HepG2 (cell line): Measurements from ENCODE around the gene CRAMP1. TPM values are rescaled to one million over a fixed set of nuclear protein-coding genes. Genes with fewer than 3 reads are reported as not detected.

Experiments used
- ATAC-seq: fragments of 200-7000 bp; cut with Tn5 transposase; 3 replicates; pipeline ENCODE4 v1.9.1; 2020; ENCODE audit warnings: mild to moderate bottlenecking, moderate library complexity
- BruUV-seq: library from RNA; stranded (reverse); fragments of 400-500 nt; replicated peaks from 2 replicates; lab custom pipeline; 2021; lab: Mats Ljungman, UMichigan
- CTCF ChIA-PET: fragments of 300-600 bp; formaldehyde crosslinking; extraction: SDS; loops from one replicate; lab custom pipeline; 2021; ENCODE audit warnings: low total read pairs, inconsistent platforms, low intra/inter-chr PET ratio; lab: Yijun Ruan, JAX
- POLR2A ChIA-PET: fragments of 350-600 bp; sonication (Branson Sonifier 250); formaldehyde crosslinking; loops from one replicate; lab custom pipeline; 2020; ENCODE audit warnings: antibody characterized with exemption, inconsistent platforms; lab: Yijun Ruan, JAX
- DNase-seq: peaks from one replicate; pipeline ENCODE4 v3.0.0-alpha.2; 2015; ENCODE audit warnings: low spot score
- FAIRE-seq: peaks from 3 replicates; lab custom pipeline; 2011; peaks lifted over from hg19 to GRCh38; lab: Jason Lieb, UNC
- H2AFZ ChIP-seq: one replicate; pipeline ENCODE4 v1.6.1; 2011; ENCODE audit warnings: low read length, inconsistent platforms
- H3K27ac ChIP-seq: fragments of 300-600 bp; 3 replicates; pipeline ENCODE4 v1.8.0; 2011; ENCODE audit warnings: mixed run types, mild to moderate bottlenecking, mixed read lengths, low read length, inconsistent platforms; ENCODE audit not compliant: insufficient read depth; ENCODE audit errors: extremely low read length
- H3K27me3 ChIP-seq, 2 experiments: fragments of 200-600 bp in 1 of 2; 2 replicates in 1 of 2; 3 replicates in 1 of 2; pipeline versions ENCODE4 v1.6.0 to v1.8.0; 2011; ENCODE audit warnings: low read length in 2 of 2, mild to moderate bottlenecking in 2 of 2, moderate library complexity in 2 of 2, inconsistent platforms in 1 of 2; ENCODE audit not compliant: insufficient read depth in 2 of 2, control insufficient read depth in 1 of 2
- H3K36me3 ChIP-seq, 2 experiments: fragments of 200-600 bp in 1 of 2; replicated peaks in 1 of 2; 2 replicates in 1 of 2; 3 replicates in 1 of 2; pipeline versions ENCODE4 v1.5.1 to v1.8.0; 2011; ENCODE audit warnings: low read length in 2 of 2, inconsistent platforms in 1 of 2; ENCODE audit not compliant: insufficient read depth in 2 of 2, control insufficient read depth in 1 of 2
- H3K4me1 ChIP-seq: 2 replicates; pipeline ENCODE4 v1.5.1; 2012; ENCODE audit warnings: low read length, inconsistent platforms; ENCODE audit not compliant: insufficient read depth
- H3K4me2 ChIP-seq: 2 replicates; pipeline ENCODE4 v1.6.0; 2011; ENCODE audit warnings: low read depth, low read length, inconsistent platforms
- H3K4me3 ChIP-seq, 3 experiments: fragments of 200-600 bp in 1 of 3; sonication (generic), shearing (Covaris generic) in 1 of 3; replicated peaks in 1 of 3; 2 replicates each; pipeline ENCODE4 v1.5.1; 2011 to 2016; ENCODE audit warnings: low read length in 3 of 3, inconsistent platforms in 2 of 3, low read depth in 2 of 3, mild to moderate bottlenecking in 2 of 3, control low read depth in 1 of 3, mixed read lengths in 1 of 3; ENCODE audit not compliant: insufficient read depth in 1 of 3
- H3K79me2 ChIP-seq: one replicate; pipeline ENCODE4 v1.6.1; 2011; ENCODE audit warnings: low read length, inconsistent platforms; ENCODE audit not compliant: insufficient read depth
- H3K9ac ChIP-seq: 2 replicates; pipeline ENCODE4 v1.6.0; 2011; ENCODE audit warnings: mild to moderate bottlenecking, low read depth, low read length, inconsistent platforms; ENCODE audit not compliant: insufficient read depth
- H3K9me3 ChIP-seq: 2 replicates; pipeline ENCODE4 v1.5.1; 2012; ENCODE audit warnings: mild to moderate bottlenecking, low read length
- H4K20me1 ChIP-seq: 2 replicates; pipeline ENCODE4 v1.6.0; 2011; ENCODE audit warnings: inconsistent platforms, mild to moderate bottlenecking, low read length, moderate library complexity; ENCODE audit not compliant: insufficient read depth
- ARNT2 ChIP-seq: sonication (generic); formaldehyde crosslinking; IDR thresholded peaks from 2 replicates; pipeline ENCODE4 v1.8.0; 2022; ENCODE audit warnings: mild to moderate bottlenecking, low read depth, missing genetic modification reagents, moderate library complexity
- FOXK2 ChIP-seq: fragments of 450-650 bp; IDR thresholded peaks from 2 replicates; pipeline ENCODE4 v1.6.1; 2016
- MAF1 ChIP-seq: sonication (generic); formaldehyde crosslinking; IDR thresholded peaks from 2 replicates; pipeline ENCODE4 v1.5.0; 2020; ENCODE audit warnings: missing genetic modification reagents, borderline replicate concordance
- RFXANK ChIP-seq: IDR thresholded peaks from 2 replicates; pipeline ENCODE4 v1.6.1; 2016
- SIX1 ChIP-seq: sonication (generic); formaldehyde crosslinking; IDR thresholded peaks from 2 replicates; pipeline ENCODE4 v1.4.0; 2020; ENCODE audit warnings: missing genetic modification reagents, borderline replicate concordance
- SP5 ChIP-seq: IDR thresholded peaks from 2 replicates; pipeline ENCODE4 v1.6.1; 2016; ENCODE audit warnings: low read depth, borderline replicate concordance
- TFAP4 ChIP-seq: sonication (generic); IDR thresholded peaks from 2 replicates; pipeline ENCODE4 v1.6.1; 2016; ENCODE audit warnings: low read depth, borderline replicate concordance
- TRIM24 ChIP-seq: sonication (generic); formaldehyde crosslinking; IDR thresholded peaks from 2 replicates; pipeline ENCODE4 v1.8.0; 2022; ENCODE audit warnings: mild to moderate bottlenecking, missing genetic modification reagents
- YEATS2 ChIP-seq: sonication (generic); formaldehyde crosslinking; IDR thresholded peaks from 2 replicates; pipeline ENCODE4 v1.4.0; 2020; ENCODE audit warnings: missing genetic modification reagents, borderline replicate concordance
- ZFP36 ChIP-seq: fragments of 150-350 bp; IDR thresholded peaks from 2 replicates; pipeline ENCODE4 v1.6.1; 2018; ENCODE audit warnings: borderline replicate concordance, low read length, low read depth; ENCODE audit not compliant: partially characterized antibody
- ZFP91 ChIP-seq: sonication (generic); formaldehyde crosslinking; IDR thresholded peaks from 2 replicates; pipeline ENCODE4 v1.9.0; 2022; ENCODE audit warnings: missing genetic modification reagents, mild to moderate bottlenecking, borderline replicate concordance
- ZNF263 ChIP-seq: sonication (generic); formaldehyde crosslinking; IDR thresholded peaks from 2 replicates; pipeline ENCODE4 v1.4.0; 2020; ENCODE audit warnings: missing genetic modification reagents
- ZNF430 ChIP-seq: sonication (generic); formaldehyde crosslinking; IDR thresholded peaks from 2 replicates; pipeline ENCODE4 v1.9.0; 2021; ENCODE audit warnings: mild to moderate bottlenecking, missing genetic modification reagents
- ZNF562 ChIP-seq: sonication (generic); formaldehyde crosslinking; IDR thresholded peaks from 2 replicates; pipeline ENCODE4 v1.8.0; 2022; ENCODE audit warnings: missing genetic modification reagents, borderline replicate concordance
- ZNF7 ChIP-seq: IDR thresholded peaks from 2 replicates; pipeline ENCODE4 v1.6.1; 2016; ENCODE audit warnings: missing biosample characterization, missing genetic modification reagents
- ZNF704 ChIP-seq: sonication (generic); formaldehyde crosslinking; IDR thresholded peaks from 2 replicates; pipeline ENCODE4 v1.8.1; 2023; ENCODE audit warnings: mild to moderate bottlenecking, inconsistent platforms, moderate library complexity, missing genetic modification reagents, borderline replicate concordance
- ZSCAN5A ChIP-seq: sonication (generic); formaldehyde crosslinking; IDR thresholded peaks from 2 replicates; pipeline ENCODE4 v1.8.0; 2022; ENCODE audit warnings: mild to moderate bottlenecking, missing genetic modification reagents, borderline replicate concordance
- WGBS: methylation state at CpG from one replicate; pipeline ENCODE4 v1.1.6; 2017; ENCODE audit warnings: low lambda C conversion rate; 5-methylcytosine and 5-hydroxymethylcytosine counted together
- in situ Hi-C: cut with HindIII; loops from 2 replicates; pipeline ENCODE4 v1.10.0; 2017; ENCODE audit warnings: low pct_unique_long_range_greater_than_20kb; ENCODE audit not compliant: extremely low pct_ligation_motif_present
- intact Hi-C: fragments of 100-400 bp; cut with micrococcal nuclease; formaldehyde crosslinking; loops from one replicate; pipeline ENCODE4 v1.10.0; 2022; ENCODE audit not compliant: unreplicated experiment
- polyA plus RNA-seq, 8 experiments: library from polyadenylated mRNA; depleted of rRNA in 3 of 8; stranded (reverse) in 7 of 8; unstranded in 1 of 8; fragments of >200 nt; fragmentation: Illumina TruSeq in 4 of 8; extraction: Trizol in 4 of 8; gene quantifications; 2 replicates each; pipeline versions ENCODE4 v1.2.1 to v1.2.3, GENCODE V29; 2011 to 2016; ENCODE audit warnings: low read depth in 4 of 8, missing spikeins in 1 of 8, mixed read lengths in 1 of 8; ENCODE audit not compliant: insufficient read depth in 1 of 8
- total RNA-seq, 5 experiments: library from RNA; depleted of rRNA; stranded (reverse); fragments of >200 nt; fragmentation: Illumina TruSeq; extraction: Trizol; gene quantifications; 2 replicates each; pipeline ENCODE4 v1.2.3, GENCODE V29; 2016; ENCODE audit warnings: low read depth in 1 of 5

Gene CRAMP1
- total and polyA plus RNA-seq, 2 of the 13 experiments (the other 11 are each of a cell fraction or from before 2014, with no cell fraction given), result 6.8 to 9.7 TPM

- H3K27ac ChIP-seq, result no peak overlapping the region
- no peaks in the 10 kb centered on the region for H3K9me3 ChIP-seq
- no peak overlapping the region for H3K4me2 ChIP-seq
- peaks cover 23 to 68% of the 10 kb centered on the region in 2 experiments; a peak in 4 of 5 replicates for H3K36me3 ChIP-seq
- peaks cover under 1% of the 10 kb centered on the region for H3K79me2 ChIP-seq
- ChIA-PET CTCF (no interaction called here), POLR2A (no interaction called here)
- DNase-seq (no peak), ATAC-seq (no peak), FAIRE-seq (no peak)
- BruUV-seq, result no TSS peak
- H4K20me1 ChIP-seq, result no peaks in the 10 kb centered on the region
- H3K9ac ChIP-seq, result no peak overlapping the region
- H3K4me3 ChIP-seq, result no peak overlapping the region
- no peak overlapping the region for H2AFZ ChIP-seq
- no peaks in the 10 kb centered on the region; a peak in 1 of 5 replicates for H3K27me3 ChIP-seq
- intact Hi-C loops, result no loop called here
- no peaks in the 10 kb centered on the region for H3K4me1 ChIP-seq
- in situ Hi-C loops, result no loop called here
- 98% methylated on average over 20 of the region's 26 CpGs for WGBS
- TF ChIP-seq ZNF7 (no peak), MAF1 (CRISPR knock-in tag) (no peak), TRIM24 (no peak), ZNF263 (no peak), YEATS2 (CRISPR knock-in tag) (no peak), RFXANK (CRISPR knock-in tag) (no peak), ZFP91 (CRISPR knock-in tag) (no peak), SIX1 (CRISPR knock-in tag) (no peak), FOXK2 (no peak), ZNF430 (CRISPR knock-in tag) (no peak), ZSCAN5A (no peak), TFAP4 (no peak), ZFP36 (no peak), ZNF704 (CRISPR knock-in tag) (no peak), SP5 (CRISPR knock-in tag) (no peak), ZNF562 (CRISPR knock-in tag) (no peak), ARNT2 (CRISPR knock-in tag) (no peak)
These were observed 61.4 kb downstream of the CRAMP1 start for GRCh38 chr16:1673424-1674151.
